Measurements from ENCODE around the gene ITPR1.

DNA sequence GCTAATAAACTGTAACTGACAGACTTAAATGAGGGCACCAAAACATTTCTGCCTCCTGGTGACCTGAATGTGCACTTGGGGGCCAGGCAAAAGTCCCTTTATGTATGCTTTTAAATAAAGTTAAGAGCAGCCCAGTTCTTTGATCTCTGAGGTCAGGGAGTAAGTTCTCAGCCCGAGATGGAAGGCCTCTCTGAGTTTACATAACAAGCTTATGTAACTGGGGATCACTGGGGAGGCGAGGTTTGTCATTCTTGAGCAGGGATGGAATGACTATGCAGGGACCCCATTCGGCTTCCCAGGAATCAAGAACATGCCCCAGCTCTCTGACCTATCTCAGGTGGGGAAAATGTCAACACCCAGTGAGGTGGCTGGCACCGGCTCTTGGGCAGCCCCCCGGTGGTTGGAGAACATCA lies 287.4 kb downstream of the ITPR1 start:
- TF ChIP-seq, protein P1, sequence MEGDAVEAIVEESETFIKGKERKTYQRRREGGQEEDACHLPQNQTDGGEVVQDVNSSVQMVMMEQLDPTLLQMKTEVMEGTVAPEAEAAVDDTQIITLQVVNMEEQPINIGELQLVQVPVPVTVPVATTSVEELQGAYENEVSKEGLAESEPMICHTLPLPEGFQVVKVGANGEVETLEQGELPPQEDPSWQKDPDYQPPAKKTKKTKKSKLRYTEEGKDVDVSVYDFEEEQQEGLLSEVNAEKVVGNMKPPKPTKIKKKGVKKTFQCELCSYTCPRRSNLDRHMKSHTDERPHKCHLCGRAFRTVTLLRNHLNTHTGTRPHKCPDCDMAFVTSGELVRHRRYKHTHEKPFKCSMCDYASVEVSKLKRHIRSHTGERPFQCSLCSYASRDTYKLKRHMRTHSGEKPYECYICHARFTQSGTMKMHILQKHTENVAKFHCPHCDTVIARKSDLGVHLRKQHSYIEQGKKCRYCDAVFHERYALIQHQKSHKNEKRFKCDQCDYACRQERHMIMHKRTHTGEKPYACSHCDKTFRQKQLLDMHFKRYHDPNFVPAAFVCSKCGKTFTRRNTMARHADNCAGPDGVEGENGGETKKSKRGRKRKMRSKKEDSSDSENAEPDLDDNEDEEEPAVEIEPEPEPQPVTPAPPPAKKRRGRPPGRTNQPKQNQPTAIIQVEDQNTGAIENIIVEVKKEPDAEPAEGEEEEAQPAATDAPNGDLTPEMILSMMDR (tag by site-specific recombination; IDR thresholded peaks at IDR 0.05), result no peak
- TF ChIP-seq ZNF146 (tag by site-specific recombination; IDR thresholded peaks at IDR 0.05) (no peak), ZNF302 (tag by site-specific recombination; IDR thresholded peaks at IDR 0.05; ENCODE audit: low read depth) (no peak)

Data from HEK293 (cell line).